ENCODE measurements around the gene SERTM1.

DNA sequence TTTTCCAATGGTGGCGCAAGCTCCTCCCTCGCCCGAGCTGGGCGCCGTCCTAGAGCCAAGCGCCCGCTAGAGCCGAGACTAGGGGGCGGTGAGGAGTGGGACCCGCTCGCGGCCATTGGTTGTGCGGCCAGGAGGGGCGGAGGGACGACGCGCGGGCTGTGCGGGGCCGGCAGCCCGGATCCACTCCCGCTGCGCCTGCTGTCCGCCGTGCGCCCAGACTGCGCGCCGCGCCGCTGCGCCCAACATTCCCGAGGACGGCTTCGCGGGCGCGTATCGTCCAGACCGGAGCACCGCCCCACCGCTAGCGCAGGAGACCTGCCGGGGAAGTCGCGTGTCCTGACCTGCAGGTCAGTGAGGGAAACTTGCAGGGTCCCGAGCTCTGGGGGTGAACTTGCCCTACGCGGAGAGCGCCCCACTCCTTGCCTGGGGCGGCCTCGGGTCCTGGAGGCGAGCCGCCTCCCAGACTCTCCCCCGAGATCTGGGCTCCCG, at the start of gene SERTM1:
- TF ChIP-seq CTCF (IDR thresholded peaks at IDR 0.05; ENCODE audit: poor library complexity) = no peak
- TF ChIP-seq EZH2 (IDR thresholded peaks at IDR 0.05; ENCODE audit: borderline replicate concordance) = no peak
